Smooth muscle cell of the pulmonary artery (primary cell): Measurements from ENCODE around the gene MSMO1. TPM values are rescaled to one million over a fixed set of nuclear protein-coding genes. Genes with fewer than 3 reads are reported as not detected.

Source experiments
- total RNA-seq: library from RNA; depleted of rRNA; stranded (reverse); fragments of >200 nt; gene quantifications from 2 replicates; pipeline ENCODE4 v1.2.3, GENCODE V29; 2014

Gene MSMO1
- total RNA-seq, result 137 and 151 TPM in 2 replicates

GRCh38 chr4:165327211-165328100, at the start of gene MSMO1:
TSS of gene MSMO1 (plus strand) at chr4:165327669. CDS start at chr4:165333371, 5,702 bp downstream.

GRCh38 chr4:165378745-165379677, 51.5 kb downstream of the MSMO1 start, which contains the start of gene CPE:
TSS of gene CPE (plus strand) at chr4:165379008. CDS start at chr4:165379222, 214 bp downstream.

Other genes starting within 250 kb of the MSMO1 start
- gene TMEM192, start 214.8 kb upstream of the MSMO1 start, total RNA-seq, result 8.1 and 8.3 TPM in 2 replicates
- gene KLHL2, start 120.1 kb upstream of the MSMO1 start, total RNA-seq, result 17.7 and 27.0 TPM in 2 replicates
- 101 and 123 TPM in 2 replicates for gene CPE, start 51.3 kb downstream of the MSMO1 start, total RNA-seq